Astrocyte of the hippocampus (primary cell): ENCODE data around the gene CEP192.
"Not testable (repeated sequence)": the region's sequence is repeated elsewhere in the genome, so short reads cannot be mapped to it uniquely, and the experiment has no call there.

Experiments used
- DNase-seq: peaks from one replicate; pipeline ENCODE4 v3.0.0; 2011; ENCODE audit warnings: low read depth, low spot score

CEP192 gene, protein sequence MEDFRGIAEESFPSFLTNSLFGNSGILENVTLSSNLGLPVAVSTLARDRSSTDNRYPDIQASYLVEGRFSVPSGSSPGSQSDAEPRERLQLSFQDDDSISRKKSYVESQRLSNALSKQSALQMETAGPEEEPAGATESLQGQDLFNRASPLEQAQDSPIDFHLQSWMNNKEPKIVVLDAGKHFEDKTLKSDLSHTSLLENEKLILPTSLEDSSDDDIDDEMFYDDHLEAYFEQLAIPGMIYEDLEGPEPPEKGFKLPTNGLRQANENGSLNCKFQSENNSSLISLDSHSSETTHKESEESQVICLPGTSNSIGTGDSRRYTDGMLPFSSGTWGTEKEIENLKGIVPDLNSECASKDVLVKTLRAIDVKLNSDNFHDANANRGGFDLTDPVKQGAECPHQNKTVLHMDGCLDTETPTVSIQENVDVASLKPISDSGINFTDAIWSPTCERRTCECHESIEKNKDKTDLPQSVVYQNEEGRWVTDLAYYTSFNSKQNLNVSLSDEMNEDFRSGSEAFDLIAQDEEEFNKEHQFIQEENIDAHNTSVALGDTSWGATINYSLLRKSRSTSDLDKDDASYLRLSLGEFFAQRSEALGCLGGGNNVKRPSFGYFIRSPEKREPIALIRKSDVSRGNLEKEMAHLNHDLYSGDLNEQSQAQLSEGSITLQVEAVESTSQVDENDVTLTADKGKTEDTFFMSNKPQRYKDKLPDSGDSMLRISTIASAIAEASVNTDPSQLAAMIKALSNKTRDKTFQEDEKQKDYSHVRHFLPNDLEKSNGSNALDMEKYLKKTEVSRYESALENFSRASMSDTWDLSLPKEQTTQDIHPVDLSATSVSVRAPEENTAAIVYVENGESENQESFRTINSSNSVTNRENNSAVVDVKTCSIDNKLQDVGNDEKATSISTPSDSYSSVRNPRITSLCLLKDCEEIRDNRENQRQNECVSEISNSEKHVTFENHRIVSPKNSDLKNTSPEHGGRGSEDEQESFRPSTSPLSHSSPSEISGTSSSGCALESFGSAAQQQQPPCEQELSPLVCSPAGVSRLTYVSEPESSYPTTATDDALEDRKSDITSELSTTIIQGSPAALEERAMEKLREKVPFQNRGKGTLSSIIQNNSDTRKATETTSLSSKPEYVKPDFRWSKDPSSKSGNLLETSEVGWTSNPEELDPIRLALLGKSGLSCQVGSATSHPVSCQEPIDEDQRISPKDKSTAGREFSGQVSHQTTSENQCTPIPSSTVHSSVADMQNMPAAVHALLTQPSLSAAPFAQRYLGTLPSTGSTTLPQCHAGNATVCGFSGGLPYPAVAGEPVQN (N-terminal part only)

DNA sequence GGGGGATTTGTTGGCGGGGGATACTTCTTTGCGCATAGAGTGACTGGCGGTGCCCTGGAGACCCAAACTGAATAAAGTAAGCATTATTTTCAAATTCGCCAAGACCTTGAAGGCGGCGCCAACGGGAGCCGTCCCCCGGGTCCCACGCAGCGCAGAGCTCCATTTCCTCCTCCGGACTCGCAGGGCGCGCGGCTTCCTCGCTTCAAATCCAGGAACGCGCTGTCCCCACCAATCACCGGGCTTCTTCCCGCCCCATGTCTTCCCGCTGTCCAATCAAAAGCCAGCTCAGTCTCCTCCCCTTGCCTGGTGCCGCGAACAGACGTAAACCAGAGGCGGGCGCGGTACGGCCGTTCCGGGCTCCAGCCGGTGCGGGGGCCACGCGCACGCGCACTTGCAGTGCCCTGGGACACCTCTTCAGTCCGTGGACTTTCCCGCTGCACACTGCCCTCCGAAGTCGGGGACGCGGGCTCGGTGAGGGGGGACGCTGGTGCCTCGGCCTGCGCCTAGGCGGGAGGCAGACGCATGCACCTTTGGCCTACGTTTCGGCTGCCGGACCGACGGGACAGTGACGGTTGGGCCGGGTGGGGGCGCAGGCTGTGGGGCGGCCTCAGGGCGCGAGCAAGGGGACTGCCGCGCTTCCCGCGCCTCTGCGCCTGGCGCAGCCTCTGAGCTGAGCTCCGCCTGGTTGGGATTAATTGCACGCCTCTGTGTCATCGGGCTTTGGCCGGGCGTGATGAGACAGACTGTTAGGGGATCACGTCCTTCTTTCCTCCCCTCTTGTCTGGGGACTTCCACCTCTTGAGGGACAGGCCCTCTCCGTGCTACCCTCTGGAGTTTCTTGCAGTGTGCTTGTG, at the start of gene CEP192:
CEP192 (plus strand) TSS at position 396 of the 854 bp plus-strand sequence. CDS start 8,063 bp downstream, outside the sequence.
- peak; percentile 99 for DNase-seq

DNA sequence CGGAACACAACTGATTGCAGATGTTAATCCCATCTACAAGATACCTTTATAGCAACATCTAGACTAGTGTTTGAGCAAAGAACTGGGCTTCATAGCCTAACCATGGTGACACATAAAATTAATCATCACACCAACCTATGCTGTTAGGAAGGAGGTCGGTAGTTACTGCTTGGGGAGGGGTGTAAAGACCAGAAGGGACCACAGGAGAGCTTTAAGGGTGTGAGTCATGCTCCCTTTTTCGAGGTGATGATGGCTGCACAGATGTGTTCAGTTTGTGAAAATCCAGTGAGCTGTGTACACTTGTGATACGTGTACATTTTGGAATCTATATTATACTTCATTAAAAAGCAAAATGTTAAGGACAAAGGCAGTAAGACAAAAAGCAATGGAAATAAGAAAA, 47.9 kb upstream of the CEP192 start:
- no peak for DNase-seq

DNA sequence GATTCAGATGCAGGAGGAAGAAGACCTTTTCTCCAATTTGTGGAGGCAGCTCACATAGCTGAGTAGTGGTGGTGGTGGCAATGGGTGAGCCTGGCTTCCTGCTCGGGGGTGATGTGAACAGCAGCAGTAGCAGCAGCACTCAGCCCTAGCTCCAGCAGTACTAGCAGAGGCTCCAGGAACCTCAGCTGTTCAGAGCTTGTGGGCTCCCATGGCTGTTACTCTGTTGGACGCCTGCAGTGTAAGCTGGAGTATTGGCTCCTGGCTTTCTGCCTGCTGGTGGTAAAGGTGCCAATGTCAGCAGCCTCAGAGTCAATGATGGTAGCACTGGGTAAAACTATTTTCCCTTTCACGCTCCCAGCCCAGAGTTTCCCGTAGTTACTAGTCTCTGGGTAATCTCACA, 46.5 kb upstream of the CEP192 start:
- peak; percentile 80 for DNase-seq

DNA sequence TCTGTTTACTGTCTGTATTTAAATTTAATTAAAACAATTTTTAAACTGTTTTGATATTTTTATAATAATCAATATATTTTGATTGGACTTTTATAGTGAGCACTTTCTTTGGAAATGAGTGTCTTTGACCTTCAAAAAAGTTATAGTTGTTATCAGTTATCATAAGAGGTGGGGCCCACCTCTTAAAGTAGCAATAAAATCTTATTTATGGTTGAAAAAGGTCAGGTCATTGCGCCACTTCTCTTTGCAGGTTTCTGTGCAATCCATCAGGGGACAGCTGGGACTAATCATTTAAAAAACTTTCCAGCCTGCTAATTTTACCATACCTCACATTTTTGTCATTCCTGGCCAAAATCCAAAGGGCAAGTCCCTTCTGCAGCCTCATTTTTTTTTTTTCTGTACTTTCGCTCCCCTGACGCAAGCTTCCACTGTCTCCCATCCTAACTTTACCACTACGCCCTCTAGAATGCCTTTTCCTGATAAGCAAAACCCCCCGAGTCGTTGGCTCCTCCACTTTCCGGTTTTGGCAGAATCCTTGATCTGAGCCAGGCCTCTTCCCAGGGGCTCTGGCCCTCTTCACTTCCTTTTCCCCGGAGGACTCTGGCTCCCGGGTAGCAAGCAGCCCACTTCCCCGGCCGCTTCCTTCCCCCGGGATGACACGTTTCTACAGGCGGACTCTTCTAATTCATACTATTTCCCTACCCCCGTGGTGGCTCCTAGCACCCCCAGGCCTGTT, 44.4 kb upstream of the CEP192 start:
- DNase-seq, result peak; percentile 87

DNA sequence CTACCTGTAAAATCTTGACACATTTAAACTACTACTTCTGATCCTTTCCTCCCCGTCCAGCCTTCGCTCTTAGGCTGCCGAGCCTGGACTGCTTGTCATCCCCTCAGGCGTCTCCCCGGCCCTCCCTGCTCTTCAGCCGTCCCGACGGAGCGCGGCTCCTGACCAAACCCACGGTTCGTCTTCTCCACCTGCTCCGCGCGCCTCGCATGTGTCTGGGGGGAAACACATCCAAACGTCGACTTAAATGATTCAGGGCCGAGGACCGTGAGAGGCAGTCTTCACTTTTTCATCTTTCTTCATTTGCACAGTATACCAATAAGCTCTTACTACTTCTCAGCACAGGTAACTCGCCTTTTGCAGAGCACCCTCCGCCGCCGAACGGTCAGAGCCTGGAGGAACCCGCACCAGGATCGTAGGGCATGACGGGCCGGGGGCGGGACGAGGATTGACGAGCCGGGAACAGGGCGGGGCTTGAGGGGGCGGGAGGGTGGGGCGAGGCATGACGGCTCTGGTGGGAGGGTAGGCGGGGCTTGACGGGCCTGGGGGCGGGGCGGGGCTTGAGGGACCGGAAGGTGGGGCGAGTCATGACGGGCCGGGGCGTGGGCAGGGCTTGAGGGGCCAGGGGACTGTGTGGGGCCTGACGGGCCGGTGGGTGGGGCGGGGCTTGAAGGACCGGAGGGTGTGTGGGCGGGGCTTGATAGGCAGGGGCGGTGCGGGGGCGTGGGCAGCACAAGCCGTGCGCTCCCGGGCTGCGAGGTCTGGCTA, 43.7 kb upstream of the CEP192 start, which contains the start of gene SEH1L:
SEH1L (plus strand) TSS at position 727 of the 765 bp plus-strand sequence. CDS start 111 bp downstream, outside the sequence.
- peak; percentile 99 for DNase-seq

DNA sequence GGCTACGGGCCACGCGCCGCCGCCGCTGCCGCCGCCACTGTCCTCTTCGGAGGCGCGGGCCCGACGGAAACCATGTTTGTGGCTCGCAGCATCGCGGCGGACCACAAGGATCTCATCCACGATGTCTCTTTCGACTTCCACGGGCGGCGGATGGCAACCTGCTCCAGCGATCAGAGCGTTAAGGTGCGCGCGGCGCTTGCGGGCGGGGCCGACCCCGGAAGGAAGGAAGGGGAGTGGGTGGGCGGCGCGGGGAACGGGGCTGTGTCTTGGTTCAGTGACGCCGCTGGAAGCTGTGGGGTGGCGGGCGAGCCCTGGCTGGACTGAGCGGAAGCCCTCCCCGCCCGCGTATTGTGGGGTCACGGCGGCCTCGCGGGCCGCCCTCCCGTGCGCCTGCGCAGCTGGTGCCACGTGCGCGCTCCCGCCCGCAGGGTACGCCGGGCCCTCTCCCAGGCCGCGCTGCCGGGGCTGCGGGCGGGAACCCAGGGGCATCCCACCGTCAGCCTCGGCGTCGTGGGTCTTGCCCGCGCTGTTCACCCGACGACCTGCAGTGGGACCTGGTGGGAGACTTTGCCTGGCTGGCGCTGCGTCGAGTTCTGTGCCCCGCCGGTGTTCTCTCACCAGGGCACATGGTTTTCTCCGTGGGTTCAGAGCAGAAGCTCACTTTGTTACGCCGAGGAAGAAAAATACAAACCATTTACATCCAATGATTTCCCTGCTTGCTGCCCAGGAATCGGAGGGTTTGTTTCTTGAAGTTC, 42.9 kb upstream of the CEP192 start:
- peak; percentile 97 for DNase-seq

DNA sequence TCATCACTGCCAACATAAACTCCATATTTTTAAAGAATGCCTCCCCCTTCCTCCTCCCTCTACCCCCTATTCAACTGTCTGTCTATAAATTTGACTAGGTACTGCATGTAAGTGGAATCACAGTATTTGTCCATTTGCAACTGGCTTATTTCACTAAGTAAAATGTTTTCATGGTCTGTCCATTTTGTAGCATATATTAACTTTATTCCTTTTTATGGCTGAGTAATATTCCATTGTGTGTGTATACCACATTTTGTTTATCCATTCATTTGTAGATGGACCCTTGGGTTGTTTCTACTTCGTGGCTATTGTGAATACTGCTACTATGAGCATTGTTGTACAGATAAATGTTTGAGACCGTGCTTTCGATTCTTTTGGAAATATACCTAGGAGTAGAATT, 32.7 kb upstream of the CEP192 start:
- no peak for DNase-seq

DNA sequence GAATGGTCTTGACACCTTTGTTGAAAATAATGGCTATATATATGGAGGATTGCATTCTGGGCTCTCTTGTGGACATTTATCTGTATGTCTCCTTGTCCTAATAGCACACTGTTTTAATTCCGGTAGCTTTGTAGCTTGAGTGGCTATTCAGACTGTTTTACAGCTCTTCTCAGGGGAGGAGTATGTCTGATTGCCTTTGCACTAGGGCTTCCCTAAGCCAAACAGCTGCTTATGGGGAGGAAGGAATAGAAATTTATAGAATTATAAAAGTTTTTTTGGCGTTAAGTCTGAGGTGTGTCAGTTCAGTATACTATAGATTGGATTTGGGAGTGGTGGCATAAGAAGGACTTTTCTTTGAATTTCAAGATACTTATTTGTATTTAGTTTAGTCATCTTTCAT, 30.8 kb upstream of the CEP192 start:
- DNase-seq, result no peak

DNA sequence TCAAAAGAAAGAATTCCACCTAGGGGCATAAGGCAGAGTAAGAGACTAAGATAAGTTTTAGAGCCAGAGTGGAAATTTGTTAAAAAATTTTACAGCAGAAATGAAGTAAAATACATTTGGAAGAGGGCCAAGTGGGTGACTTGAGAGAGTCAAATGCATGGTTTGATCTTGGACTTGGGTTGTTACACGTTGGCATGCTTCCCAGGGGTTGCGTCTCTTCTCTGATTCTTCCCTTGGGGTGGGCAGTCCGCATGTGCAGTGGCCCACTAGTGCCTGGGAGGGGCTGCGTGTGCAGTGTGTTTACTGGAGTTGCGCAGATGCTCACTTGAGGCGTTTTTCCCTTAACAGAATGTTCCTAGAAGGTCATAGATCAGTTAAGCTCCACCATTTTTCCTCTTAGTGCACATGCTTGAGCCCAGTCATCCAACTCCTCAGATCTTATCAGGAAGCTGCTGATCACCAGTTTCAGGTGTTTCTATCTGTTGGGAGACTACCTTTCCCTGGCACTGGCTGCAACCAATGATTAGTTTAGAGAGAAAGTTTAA, 30.2 kb upstream of the CEP192 start:
- DNase-seq, result no peak

DNA sequence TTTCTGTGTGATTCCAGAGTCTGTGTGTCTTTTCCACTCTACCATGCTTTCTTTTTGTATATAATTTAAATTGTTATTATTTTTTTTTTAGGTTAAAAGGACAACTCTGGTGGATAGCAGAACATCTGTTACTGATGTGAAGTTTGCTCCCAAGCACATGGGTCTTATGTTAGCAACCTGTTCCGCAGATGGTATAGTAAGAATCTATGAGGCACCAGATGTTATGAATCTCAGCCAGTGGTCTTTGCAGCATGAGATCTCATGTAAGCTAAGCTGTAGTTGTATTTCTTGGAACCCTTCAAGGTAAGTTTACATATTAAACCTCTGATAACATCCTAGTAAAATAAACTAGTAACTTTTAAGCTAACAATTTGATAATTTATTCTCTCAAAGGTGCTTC, 28.1 kb upstream of the CEP192 start:
- no peak for DNase-seq

DNA sequence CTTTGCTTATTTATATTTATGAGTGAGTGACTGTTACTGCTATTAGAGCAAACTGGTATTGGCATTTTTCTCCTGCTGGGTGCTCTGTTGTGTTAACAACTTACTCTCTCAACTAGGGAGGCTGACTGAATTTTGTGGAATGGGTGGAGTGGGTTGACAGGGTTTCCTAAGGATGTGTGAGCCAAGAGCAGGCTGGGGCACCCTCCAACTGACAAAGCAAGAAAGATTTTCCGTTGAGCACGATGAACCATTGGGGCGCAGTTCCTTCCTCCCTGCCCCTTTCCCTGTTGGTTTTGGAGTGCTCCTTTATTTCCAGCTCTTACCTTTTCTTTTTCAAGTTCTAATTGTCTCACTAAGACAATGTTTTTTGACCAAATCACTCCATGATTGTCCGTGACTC, 23.0 kb upstream of the CEP192 start:
- DNase-seq, result no peak

DNA sequence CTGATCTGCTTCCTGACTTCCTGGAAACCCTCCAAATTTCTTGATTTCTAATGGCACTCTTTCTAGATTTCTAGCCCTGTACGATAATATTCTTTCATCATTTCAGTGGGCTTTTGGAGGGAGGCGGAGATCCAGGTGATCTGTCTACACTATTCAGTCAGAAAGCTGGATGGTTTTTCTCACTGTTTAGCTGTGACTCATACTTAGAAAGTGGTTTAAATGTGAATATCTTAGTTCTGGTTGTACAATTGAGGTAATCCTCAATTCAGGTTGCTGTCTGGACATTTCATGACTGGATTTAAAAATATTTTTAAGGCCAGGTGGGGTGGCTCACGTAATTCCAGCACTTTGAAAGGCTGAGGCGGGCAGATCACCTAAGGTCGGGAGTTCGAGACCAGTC, 22.5 kb upstream of the CEP192 start:
- DNase-seq, result peak; percentile 13

DNA sequence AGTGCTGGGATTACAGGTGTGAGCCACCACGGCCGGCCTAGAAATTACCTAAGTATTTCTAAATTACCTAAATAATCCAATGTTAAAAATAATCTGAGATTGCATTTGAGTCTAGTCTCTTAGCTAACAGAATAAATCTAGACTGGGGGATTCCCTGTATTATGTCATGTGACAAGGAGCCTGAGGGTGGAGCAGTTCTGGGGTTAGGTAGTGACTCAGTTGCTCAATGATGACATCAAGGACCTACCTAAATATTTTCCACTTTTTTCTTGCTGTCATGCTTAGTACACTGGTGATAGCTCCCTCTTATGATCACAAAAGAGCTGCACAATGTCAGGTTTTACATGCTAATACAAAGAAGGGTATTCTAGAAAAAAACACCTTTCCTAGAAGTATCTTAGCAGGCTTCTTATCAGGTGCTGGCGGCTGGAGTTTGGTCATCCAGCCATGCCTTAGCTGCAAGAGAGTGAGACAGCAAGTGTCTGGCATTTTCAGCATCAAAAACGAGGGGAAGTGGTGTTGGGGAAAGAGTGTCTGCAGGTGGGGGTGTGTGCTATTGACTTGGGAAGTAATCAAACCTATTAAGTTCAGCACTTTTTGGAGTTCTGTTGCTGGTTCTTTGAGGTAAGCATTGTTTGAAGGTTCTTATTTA, 17.5 kb upstream of the CEP192 start:
- DNase-seq, result no peak

DNA sequence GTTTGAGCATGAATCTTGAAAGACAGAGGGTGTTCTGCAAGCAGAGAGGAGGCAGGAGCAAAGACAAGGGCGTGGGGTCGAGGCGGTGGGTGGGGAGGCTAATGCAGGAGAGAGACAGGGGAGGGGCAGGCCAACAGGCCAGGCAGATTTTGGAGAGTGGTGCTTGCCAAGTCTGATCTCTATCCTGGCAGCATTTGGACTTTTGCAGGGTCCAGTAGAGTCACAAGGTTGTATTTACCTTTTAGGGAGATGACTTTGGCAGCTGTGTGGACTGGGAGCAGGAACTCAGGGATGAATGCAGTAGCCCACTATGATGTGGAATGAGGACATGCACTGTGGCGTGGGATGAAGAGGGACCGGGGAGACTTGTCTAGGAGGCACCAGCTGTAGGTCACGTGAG, 15.7 kb upstream of the CEP192 start:
- no peak for DNase-seq

DNA sequence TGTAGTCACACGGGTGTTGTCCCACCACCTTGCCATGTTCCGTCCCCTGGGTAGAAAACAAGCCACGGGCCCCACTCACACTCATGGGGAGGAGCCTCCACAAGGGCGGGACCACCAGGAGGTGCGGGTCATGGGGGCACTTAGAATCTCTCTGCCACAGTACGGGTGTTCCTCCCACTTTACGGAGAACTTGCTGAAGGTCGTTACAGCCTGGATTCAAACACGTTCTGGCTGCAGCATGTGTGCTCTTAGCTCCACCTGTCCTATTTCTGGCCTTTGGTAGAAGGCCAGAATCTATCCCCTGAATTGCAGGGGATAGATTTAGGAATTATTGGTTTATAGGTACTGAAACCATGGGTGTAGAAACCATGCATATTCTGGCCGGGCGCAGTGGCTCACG, 14.9 kb upstream of the CEP192 start:
- DNase-seq, result no peak

DNA sequence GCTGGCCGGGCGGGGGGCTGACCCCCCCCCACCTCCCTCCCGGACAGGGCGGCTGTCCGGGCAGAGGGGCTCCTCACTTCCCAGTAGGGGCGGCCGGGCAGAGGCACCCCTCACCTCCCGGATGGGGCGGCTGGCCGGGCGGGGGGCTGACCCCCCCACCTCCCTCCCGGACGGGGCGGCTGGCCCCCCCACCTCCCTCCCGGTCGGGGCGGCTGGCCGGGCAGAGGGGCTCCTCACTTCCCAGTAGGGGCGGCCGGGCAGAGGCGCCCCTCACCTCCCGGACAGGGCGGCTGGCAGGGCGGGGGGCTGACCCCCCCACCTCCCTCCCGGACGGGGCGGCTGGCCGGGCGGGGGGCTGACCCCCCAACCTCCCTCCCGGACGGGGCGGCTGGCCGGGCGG, 11.1 kb upstream of the CEP192 start:
- DNase-seq, result not testable (repeated sequence)

DNA sequence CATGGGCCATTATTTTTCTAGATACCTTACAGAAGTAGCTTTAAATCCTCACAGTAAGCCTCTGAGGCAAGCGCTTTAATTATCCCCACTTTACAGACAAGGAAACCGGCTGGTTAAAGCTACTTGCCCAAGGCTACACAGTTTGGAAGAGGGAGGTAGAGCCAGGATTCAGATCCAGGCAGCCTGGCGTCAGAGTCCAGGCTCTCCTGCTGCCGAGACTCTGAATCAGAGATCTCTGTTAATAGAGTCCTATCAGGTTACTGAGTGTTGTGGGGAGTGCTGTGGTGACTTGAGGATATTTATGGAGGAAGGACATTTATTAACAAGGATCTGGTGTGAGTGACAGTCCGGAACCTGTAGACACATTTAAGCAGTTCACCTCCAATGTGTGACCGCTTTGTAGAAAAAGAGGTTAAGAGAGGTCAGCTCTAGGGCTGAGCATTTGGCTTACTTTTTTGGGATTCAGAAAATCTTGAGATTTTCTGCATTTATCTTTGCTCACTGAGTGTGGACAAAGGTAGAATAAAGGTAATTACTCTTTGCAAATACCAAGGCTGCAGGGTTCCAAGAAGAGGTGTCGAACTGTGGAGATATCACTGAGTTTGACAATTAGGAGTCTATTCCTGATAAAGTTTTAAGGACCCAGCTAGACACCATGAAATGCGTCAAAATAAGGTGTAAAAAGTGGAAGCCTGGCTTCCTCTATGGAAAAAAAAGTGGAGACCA, 1.6 kb upstream of the CEP192 start:
- DNase-seq, result no peak
